Loucy (cell line): ENCODE results near the gene CFAP43.

Source experiments
- EZH2phosphoT487 ChIP-seq: fragments of 200-600 bp; IDR thresholded peaks from 2 replicates; pipeline ENCODE4 v1.6.1; 2018; ENCODE audit warnings: antibody characterized with exemption, mild to moderate bottlenecking, moderate library complexity, borderline replicate concordance
- TF ChIP-seq, protein P1 (sequence below): fragments of 200-600 bp; sonication (generic); conservative IDR thresholded peaks from 2 replicates; pipeline ENCODE4 v1.5.1; 2014; ENCODE audit warnings: mild to moderate bottlenecking, antibody characterized with exemption, low read length

DNA sequence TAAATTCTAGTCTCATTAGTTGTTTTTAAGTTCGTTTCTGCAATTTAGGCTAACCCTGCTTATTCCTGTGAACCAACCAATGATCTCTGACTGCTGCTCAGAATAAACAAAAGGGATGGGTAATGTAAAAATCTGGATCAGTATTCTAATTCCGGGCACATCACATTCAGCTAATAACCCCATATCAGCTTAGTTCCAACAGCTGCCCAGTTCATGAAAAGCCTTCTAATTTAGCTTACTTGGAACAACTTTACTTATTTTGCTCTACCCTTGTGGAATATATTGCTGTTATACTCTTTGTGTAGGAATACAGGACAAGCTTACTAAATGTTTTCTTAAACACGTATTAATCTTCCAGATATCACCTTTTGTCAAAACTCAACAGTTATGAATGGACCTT is 3.6 kb upstream of the CFAP43 start:
- TF ChIP-seq, protein P1, sequence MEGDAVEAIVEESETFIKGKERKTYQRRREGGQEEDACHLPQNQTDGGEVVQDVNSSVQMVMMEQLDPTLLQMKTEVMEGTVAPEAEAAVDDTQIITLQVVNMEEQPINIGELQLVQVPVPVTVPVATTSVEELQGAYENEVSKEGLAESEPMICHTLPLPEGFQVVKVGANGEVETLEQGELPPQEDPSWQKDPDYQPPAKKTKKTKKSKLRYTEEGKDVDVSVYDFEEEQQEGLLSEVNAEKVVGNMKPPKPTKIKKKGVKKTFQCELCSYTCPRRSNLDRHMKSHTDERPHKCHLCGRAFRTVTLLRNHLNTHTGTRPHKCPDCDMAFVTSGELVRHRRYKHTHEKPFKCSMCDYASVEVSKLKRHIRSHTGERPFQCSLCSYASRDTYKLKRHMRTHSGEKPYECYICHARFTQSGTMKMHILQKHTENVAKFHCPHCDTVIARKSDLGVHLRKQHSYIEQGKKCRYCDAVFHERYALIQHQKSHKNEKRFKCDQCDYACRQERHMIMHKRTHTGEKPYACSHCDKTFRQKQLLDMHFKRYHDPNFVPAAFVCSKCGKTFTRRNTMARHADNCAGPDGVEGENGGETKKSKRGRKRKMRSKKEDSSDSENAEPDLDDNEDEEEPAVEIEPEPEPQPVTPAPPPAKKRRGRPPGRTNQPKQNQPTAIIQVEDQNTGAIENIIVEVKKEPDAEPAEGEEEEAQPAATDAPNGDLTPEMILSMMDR = no peak
- no peak for TF ChIP-seq EZH2phosphoT487
